Measurements from ENCODE around the gene SEPHS1.
"Not testable (repeated sequence)": the region's sequence is repeated elsewhere in the genome, so short reads cannot be mapped to it uniquely, and the experiment has no call there.

SEPHS1 gene

DNA sequence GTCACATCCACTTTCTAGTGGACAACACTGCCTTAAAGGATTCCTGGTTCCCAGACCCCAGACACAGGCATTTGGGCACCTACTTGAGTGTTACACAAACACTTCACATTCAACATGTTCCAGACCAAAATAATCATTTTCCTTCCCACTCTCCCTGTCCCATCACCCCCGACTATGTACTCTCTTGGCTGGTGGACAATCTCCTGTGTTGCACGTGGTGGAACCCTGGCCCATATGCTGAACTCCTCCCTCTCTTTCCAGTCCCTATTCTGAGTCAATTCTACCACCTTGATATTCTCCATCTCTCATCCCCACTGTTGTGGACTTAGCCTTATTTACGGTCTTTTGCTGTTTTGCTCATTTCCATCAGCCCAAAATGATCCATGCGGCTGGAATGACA, 8.3 kb upstream of the SEPHS1 start:
- DNase-seq = no peak

- no peak for DNase-seq
Observed at GRCh38 chr10:13354783-13355182, 6.7 kb upstream of the SEPHS1 start.

GRCh38 chr10:13352519-13352918, 4.4 kb upstream of the SEPHS1 start:
- peak; percentile 7 for DNase-seq

GRCh38 chr10:13351340-13351915, 3.3 kb upstream of the SEPHS1 start:
- DNase-seq = no peak

- DNase-seq = peak; percentile 32
Observed at GRCh38 chr10:13349463-13350274, 1.6 kb upstream of the SEPHS1 start.

- peak; percentile 83 for DNase-seq
Observed at GRCh38 chr10:13347500-13348156, 465 bp downstream of the SEPHS1 start.

- DNase-seq = peak; percentile 24
Observed at GRCh38 chr10:13347043-13347499, 1.0 kb downstream of the SEPHS1 start.

DNA sequence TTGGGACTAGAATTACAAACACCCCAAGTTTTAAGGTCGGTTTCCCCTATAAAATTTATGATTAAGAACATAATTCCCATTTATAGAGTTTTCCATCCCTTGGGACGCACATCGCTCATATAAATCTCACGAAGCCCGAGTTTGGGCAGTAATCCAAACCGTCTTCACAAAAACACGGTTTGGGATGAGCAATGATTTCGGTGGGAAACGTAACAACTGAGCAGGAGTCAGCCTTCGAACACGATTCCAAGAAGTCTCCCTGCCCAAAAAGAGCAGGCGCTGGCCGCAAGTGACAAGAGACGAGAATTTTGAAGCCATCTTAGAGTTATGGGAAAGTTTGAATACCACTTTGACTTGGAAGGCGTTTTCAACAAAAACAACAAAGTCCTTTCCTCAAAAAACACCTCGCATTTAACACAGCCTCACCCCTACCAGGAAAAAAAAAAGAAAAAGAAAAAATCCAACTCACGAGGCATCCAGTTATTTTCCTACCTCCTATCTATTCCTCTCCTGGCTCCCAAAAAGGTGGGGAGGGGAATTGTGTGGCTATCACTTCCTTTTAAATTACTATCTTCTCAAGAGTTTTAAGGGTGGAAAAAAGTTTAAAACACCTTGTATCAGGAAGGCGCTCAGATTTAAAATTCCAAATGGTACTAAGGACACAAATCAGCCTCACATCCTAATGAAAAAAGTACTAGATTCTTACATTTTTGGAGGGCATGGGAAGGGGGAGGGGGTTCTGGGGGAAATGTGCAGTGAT, 1.6 kb downstream of the SEPHS1 start:
- no peak for DNase-seq

GRCh38 chr10:13340626-13341376, 7.3 kb downstream of the SEPHS1 start:
- DNase-seq = no peak

DNA sequence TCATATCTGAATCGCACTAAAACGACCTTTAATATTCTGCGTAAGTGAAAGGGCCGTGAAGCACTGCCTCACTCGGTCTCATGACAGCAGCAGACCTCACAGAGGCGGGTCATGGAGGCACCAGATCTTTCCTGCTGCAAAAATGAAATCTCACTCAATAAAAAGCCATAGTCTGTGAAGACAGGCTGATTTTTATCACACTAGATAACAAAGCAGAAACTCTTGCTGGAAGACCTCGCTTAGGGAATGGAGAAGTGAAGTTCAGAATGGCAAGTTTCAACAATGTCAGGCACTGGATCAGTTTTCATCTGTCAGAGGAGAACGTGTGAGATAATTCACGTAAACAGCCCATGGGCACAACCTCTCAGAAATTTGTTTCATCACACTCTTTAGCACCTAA, 8.0 kb downstream of the SEPHS1 start:
- no peak for DNase-seq

DNA sequence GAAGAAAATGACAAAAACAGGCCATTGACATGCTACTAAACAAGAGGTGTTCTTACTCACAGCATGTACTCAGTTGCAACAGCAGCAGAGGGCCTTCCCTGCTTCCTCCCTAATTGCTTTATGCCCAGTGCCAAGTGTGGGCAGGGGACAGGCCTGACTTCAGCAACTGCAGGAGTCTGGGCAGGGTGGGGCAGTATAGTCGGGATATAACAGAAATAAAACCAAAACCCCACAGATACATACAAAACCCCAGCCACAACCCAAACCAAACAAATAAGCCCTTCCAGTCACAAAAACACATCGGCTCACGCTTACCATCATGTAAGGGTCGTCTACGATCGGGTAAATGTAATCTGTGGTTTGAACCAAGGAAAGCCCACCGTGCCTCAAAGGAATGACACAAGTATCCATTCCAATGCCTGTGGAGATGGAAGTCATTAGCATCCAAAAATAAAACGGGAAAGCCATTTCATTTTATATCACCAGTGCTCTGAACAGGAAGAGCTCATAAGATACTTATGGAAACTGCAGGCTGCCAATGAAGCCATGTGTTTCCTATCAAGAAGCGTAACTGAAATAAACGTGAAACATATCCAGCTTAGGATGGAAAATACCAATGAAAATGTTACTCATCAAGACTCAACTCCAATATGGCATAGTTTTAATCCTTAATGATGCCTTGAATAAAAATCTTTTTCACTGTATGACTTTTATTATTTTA, 9.5 kb downstream of the SEPHS1 start:
- no peak for DNase-seq

DNA sequence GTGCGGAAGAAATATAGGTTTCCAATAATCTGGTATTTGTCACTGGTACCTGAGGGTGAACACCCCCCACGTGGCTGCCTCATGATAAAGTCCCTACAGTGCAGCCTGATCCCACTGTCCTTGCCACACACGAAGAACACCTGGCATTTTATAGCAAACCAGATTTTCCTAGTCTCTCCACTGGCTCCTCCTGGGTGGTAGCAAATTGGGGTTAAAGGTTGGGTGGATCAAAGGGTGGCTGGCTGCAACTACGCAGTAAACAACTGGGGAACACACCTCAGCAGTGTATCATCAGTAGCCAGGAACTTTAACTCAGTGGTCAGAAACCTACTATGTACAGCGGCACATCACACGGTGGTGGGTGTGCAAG, 10.3 kb downstream of the SEPHS1 start:
- DNase-seq = no peak

DNA sequence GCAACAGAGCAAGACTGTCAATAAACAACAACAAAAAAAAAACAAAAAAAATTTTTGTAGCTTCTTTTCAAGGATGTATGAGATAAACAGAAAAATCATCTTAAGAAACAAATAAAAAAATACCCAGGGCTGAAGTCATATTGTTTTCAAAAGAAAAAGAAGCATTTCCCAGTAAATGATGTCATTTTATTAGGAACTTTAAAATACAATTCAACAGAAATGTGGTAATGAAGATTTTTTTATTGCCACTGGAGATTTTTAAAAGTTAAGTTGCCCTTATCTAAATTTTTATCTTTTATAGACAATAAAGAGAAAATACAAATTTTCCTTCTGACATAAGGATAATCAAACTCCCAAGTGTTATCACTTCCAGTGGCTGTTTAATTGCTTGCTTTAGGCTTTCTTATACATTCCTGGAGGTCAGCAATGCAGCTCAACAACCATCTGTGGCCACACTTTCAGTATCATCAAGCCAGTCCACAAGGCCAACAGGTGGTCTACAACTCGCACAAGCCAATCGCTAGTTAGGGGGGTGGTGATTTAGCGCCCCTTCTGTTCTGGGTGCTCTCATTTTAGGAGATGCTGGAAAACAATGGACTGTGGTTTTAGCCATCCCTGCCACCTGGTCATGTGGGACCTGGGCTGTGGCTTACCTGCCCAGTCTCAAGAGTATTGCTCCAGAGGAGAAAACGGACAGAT, 10.8 kb downstream of the SEPHS1 start:
- no peak for DNase-seq

- no peak for DNase-seq
Observed at GRCh38 chr10:13335881-13336280, 12.2 kb downstream of the SEPHS1 start.

- DNase-seq = no peak
Observed at GRCh38 chr10:13334556-13334955, 13.5 kb downstream of the SEPHS1 start.

DNA sequence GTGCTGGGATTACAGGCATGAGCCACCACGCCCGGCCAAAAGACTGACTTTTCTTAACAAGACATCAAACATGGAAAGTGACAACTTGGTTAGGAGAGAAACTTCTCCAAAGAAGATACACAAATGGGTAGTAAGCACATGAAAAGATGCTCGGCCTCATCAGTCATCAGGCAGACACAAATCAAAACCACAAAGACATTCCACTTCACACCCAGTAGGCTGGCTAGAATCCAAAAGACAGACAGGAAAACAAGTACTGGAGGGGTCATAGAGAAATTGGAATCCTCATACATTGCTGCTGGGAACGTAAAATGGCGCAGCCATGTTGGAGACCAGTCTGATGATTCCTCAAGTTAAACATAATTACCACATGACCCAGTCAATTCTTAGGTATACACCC, 16.4 kb downstream of the SEPHS1 start:
- no peak for DNase-seq

DNA sequence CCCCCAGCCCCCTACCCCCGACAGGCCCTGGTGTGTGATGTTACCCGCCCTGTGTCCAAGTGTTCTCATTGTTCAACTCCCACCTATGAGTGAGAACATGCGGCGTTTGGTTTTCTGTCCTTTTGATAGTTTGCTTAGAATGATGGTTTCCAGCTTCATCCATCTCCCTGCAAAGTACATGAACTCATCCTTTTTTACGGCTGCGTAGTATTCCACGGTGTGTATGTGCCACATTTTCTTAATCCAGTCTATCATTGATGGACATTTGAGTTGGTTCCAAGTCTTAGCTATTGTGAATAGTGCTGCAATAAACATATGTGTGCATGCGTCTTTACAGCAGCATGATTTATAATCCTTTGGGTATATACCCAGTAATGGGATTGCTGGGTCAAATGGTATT, 17.1 kb downstream of the SEPHS1 start:
- not testable (repeated sequence) for DNase-seq

DNA sequence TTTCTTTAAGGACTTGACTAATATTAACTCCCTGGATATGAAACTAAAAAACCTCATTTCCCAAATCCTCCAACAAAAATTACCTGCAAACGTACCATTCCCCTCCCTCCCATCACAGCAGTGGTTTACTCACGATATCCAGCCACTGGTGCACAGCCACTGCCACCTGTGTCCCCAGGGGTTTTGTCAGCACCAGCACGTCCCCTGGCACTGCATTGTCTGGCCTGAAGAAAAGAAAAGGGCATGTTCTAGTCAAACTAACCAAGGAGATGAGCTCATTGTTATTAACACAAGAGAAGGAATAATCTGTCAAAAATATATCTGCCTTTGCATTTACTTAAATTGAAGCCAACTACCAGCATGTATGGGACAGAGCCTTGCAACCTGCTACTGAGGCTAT, 18.5 kb downstream of the SEPHS1 start:
- DNase-seq = no peak

DNA sequence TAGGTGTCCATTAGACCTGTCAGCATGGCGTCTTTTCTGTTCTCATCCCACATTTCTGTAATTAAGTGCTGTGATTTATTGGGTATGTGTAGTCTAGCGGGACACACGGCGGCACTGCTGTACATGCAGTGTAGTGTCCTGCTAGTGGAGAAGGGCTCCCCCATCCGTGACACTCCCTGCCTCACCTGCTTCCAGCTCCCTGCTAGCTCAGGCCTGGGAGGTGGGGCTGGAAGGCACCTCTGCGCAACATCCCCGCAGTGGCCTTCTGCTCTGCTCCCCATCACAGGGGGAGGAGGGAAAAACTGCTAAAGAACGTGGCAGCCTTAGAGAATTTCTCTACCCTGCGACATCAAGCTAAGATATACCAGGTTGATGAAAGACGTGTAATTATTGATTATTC, 19.5 kb downstream of the SEPHS1 start:
- DNase-seq = no peak

DNA sequence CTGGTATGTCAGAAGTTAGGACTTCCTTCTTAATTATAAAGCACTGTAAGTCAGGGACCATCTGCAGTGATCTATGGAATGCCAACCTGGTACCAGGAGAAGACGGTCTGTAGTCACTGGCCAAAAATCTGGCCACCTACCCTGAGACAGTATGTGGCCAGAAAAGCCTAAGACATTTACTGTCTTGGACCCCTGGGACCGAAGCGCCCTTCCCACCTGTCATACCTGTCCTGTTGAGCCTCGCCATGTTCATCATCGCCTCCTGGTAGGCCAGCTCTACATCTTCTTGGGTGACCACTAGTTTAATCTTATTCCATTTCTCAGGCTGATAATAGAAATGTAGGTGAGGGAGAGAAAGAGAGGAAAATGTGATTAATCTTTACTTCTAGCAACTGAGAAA, 20.0 kb downstream of the SEPHS1 start:
- DNase-seq = no peak

DNA sequence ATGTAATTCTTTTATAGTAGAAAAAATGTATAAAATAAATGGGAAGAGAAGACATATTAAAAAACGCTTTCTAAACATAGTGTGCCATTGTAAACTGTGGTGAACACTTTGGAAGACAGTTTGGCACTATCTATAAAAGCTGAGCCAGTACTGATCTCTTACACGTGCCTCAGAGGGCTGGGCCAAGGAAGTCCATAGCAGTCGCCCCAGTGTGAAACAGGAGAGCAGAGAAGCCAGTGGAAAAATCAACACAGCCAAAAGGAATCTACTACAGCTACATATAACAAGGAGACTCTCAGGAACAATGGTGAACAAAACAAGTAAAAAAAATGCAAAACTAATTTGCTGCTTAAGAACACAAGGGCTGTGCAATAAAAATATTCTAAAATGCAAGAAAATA, 20.6 kb downstream of the SEPHS1 start:
- no peak for DNase-seq

All from NCI-H82 (cell line).